Naive B cell (primary cell): Measurements from ENCODE around the gene CDKL2. TPM values are rescaled to one million over a fixed set of nuclear protein-coding genes. Genes with fewer than 3 reads are reported as not detected.
A peak's percentile ranks its signal among the peaks of the same experiment; 100 is the strongest.

Source experiments
- ATAC-seq, 2 donors: fragments of 150-1000 bp; cut with Tn5 transposase; 2 replicates each; pipeline ENCODE4 v1.10.0; 2021; ENCODE audit warnings: low read depth in 2 of 2, mild to moderate bottlenecking in 2 of 2, moderate library complexity in 2 of 2
- DNase-seq: peaks from one replicate; pipeline ENCODE4 v3.0.0; 2022
- H3K27ac Mint-ChIP-seq, 6 donors: one replicate each; pipeline ENCODE4 v1.8.0; 2020 to 2022; ENCODE audit warnings: mild to moderate bottlenecking in 6 of 6, mixed read lengths in 6 of 6, moderate library complexity in 5 of 6, inconsistent platforms in 2 of 6
- H3K27me3 Mint-ChIP-seq, 3 donors: one replicate each; pipeline ENCODE4 v1.8.0; 2021 to 2022; ENCODE audit warnings: mixed read lengths in 3 of 3, mild to moderate bottlenecking in 1 of 3
- H3K36me3 Mint-ChIP-seq, 2 donors: one replicate each; pipeline ENCODE4 v1.8.0; 2020 to 2022; ENCODE audit warnings: mixed read lengths in 2 of 2, inconsistent platforms in 1 of 2, mild to moderate bottlenecking in 1 of 2
- H3K4me1 Mint-ChIP-seq, 3 donors: one replicate each; pipeline ENCODE4 v1.8.0; 2020 to 2022; ENCODE audit warnings: mixed read lengths in 3 of 3, inconsistent platforms in 1 of 3, mild to moderate bottlenecking in 1 of 3, moderate library complexity in 1 of 3
- H3K4me3 Mint-ChIP-seq, 8 donors: one replicate each; pipeline ENCODE4 v1.8.0; 2020 to 2022; ENCODE audit warnings: mild to moderate bottlenecking in 8 of 8, mixed read lengths in 8 of 8, moderate library complexity in 8 of 8, inconsistent platforms in 2 of 8
- H3K9me3 Mint-ChIP-seq, 7 donors: one replicate each; pipeline ENCODE4 v1.8.0; 2020 to 2022; ENCODE audit warnings: mixed read lengths in 7 of 7, mild to moderate bottlenecking in 5 of 7, inconsistent platforms in 2 of 7, moderate library complexity in 1 of 7
- polyA plus RNA-seq, 6 donors: library from polyadenylated mRNA; unstranded; fragments of 300-500 nt; fragmentation: Illumina TruSeq; gene quantifications; one replicate each; pipeline ENCODE4 v1.2.3, GENCODE V29; 2021; ENCODE audit warnings: low read depth in 6 of 6

Gene CDKL2
- polyA plus RNA-seq, 6 donors from 2014 or later, result not detected

DNA sequence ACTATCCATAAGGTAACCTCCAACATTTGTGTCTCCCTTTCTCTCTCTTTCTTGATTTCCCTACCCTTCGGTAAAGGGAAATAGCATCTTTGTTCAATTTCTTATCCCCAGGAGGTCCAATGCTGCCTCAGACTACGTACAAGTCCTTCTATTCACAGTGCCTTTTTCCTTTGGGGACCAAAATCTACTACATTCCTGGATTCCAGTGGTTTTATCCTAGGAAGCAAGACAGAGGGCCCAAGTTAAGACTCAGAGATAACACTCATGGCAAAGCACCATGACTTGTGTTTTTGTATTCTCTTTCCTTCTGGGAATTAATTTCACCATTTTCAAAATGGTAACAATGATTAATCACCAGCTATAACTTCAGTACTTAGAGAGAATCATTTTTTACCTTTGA, 32.3 kb upstream of the CDKL2 start:
- DNase-seq, result no peak
- Mint-ChIP-seq H3K4me1 (peaks cover 14 to 25% (median 19%) of the 10 kb centered on the region in 3 donors), H3K4me3 (no peak overlapping the region), H3K27ac (peak overlapping the region in 1 of 6 donors; percentile 10), H3K27me3 (no peaks in the 10 kb centered on the region), H3K9me3 (no peaks in the 10 kb centered on the region), H3K36me3 (peaks cover 7 to 11% of the 10 kb centered on the region in 2 donors)
- no peak for ATAC-seq

DNA sequence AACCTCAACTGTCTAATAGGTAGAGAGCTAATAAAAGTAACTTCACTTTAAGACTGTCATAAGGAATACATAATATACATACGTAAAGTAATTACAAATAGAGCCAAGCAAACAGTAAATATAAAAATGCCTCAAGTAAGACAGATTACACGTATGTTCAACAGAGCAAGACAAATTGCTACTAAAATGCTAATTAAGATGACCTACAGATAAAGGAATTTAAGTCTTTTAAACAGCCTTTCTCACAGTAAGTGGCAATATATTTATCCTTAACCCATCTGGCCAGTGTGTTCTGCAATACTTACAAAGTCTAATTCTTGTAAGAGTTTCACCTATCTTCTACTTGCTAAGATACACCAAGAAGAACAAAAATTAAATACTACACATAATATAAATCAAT, 30.2 kb upstream of the CDKL2 start:
- Mint-ChIP-seq H3K36me3 (peaks cover 11% of the 10 kb centered on the region in 2 donors), H3K27me3 (no peaks in the 10 kb centered on the region), H3K4me1 (peaks cover 5 to 10% (median 8%) of the 10 kb centered on the region in 3 donors), H3K4me3 (no peak overlapping the region), H3K27ac (peak overlapping the region in 1 of 6 donors; percentile 55), H3K9me3 (no peaks in the 10 kb centered on the region)
- ATAC-seq, result no peak
- no peak for DNase-seq

DNA sequence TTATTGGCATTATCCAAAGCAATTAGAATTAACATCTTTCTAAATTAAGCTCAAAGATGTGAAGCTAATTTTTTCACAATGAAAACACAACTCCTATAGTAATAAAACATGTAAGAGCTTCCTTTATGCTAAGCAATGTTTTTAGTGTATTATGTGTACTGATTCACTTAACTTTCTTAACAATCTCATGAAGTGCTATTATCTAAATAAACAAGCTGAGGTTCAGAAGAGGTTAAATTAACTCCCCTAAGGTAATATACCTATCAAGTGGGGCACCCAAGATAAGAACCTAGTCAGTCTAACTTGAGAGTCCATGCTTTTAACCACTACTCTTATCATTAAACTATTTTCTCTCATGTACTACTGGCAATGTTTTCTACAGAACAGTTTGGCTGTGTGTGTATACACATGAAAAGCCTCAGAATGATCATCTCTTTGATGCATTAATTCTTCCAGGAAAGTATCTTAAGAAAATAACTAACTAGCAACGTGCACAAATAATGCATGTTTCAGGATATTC, 29.2 kb upstream of the CDKL2 start:
- Mint-ChIP-seq H3K9me3 (no peaks in the 10 kb centered on the region), H3K4me1 (peaks cover 0 to 10% (median 2%) of the 10 kb centered on the region in 3 donors), H3K27ac (peak overlapping the region in 1 of 6 donors; percentile 38), H3K27me3 (no peaks in the 10 kb centered on the region), H3K36me3 (peaks cover 18% of the 10 kb centered on the region in 2 donors), H3K4me3 (no peak overlapping the region)
- DNase-seq, result no peak
- no peak for ATAC-seq

DNA sequence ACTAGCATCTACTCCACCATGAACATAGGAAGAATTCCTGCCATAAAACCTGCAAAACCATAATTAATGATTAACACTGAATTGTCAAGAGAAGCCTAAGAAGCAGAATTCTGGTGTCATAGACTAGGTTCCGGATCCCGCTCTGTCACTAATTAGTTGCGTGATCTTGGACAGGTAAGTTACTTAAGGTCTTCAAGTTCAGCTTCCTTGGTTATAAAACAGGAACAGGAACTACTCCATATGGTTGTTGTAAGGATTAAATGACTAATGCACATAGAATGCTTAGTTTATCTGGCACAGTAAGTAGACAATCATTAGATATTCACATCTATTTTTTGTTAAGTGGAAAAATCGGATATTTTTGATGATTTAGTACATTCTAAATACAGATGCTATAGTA, 28.5 kb upstream of the CDKL2 start:
- Mint-ChIP-seq H3K27ac (peak overlapping the region in 1 of 6 donors; percentile 14), H3K9me3 (no peaks in the 10 kb centered on the region), H3K36me3 (peaks cover 23 to 24% of the 10 kb centered on the region in 2 donors), H3K4me1 (peaks cover 0 to 10% (median 2%) of the 10 kb centered on the region in 3 donors), H3K27me3 (no peaks in the 10 kb centered on the region), H3K4me3 (no peak overlapping the region)
- ATAC-seq (no peak), DNase-seq (no peak)

DNA sequence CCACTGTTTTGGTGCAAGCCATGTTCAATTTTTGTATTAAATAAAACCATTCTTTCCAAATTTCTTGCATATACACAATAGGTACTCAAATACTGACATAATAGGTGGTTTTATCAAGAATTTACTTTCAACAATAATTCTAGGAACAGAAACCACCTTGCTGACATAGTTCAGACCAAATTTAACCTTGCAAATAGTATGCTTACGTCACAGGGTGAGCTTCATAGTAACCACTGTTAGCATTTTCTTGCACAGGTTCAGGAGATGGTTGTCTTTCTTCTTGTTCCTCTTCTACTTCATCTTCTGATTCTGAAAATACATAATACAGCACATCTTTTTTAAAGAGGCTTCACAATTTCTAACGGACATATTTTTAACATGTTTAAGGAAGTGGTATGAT, 25.2 kb upstream of the CDKL2 start:
- no peaks in the 10 kb centered on the region for H3K27me3 Mint-ChIP-seq
- H3K27ac Mint-ChIP-seq, result peak overlapping the region in 2 of 6 donors; percentile 41 to 66
- H3K4me1 Mint-ChIP-seq, result peaks cover 0 to 6% (median 0%) of the 10 kb centered on the region in 3 donors
- ATAC-seq, result peak; percentile 48 to 84
- no peak overlapping the region for H3K4me3 Mint-ChIP-seq
- H3K9me3 Mint-ChIP-seq, result no peaks in the 10 kb centered on the region
- DNase-seq, result no peak
- H3K36me3 Mint-ChIP-seq, result peaks cover 23 to 24% of the 10 kb centered on the region in 2 donors

DNA sequence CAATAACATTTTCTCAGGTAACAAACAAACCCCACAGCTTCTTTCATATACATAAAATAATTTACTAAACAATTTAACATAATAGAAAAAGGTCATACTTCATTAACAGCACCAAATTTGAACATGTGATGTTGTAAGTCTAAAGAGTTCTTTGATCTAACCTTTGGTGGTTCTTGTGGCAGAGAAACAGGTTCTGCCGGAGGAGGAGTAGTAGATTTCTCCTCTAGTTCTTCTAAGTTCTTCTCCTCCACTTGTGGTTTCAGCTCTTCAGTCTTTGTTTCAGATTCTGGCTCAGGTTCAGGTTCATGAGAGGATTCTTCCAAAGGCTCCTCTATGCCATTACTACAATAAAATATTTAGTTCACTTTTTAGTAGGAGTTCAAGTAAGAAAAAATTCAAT, 24.6 kb upstream of the CDKL2 start:
- H3K36me3 Mint-ChIP-seq, result peaks cover 23 to 24% of the 10 kb centered on the region in 2 donors
- H3K9me3 Mint-ChIP-seq, result no peaks in the 10 kb centered on the region
- DNase-seq (no peak), ATAC-seq (no peak)
- no peaks in the 10 kb centered on the region for H3K27me3 Mint-ChIP-seq
- H3K27ac Mint-ChIP-seq, result peak overlapping the region in 2 of 6 donors; percentile 66
- H3K4me1 Mint-ChIP-seq, result peaks cover 0 to 6% (median 0%) of the 10 kb centered on the region in 3 donors
- H3K4me3 Mint-ChIP-seq, result no peak overlapping the region

DNA sequence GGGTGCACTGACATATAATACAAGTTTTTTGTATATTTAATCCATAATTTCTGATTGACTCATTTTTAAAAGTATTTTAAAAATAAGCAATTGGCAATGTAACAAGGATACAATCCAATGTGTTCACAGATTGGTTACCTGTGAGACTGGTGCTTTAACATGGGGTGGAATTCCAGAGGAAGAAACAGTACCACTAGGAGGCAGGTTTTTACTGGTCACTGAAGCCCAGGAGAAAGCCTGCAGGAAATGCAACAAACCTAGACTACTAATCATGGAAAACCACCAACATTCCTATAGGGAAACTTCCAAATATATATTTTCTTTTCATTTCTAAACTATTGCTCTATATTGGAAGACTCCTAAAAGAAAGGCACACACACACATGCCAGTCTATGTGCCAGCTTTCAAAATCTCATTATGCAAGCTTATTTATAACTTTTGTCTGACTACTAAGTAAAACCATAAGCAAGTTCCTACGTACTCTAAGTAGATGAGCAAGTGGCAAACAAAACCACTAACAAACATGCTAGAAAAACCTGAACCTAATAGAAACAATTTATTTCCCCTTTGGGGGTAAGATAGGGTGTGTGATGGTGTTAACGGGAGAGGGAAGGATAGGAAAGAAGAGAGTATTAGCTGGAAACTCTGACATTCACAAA, 23.6 kb upstream of the CDKL2 start:
- ATAC-seq, result no peak
- peak overlapping the region in 2 of 6 donors; percentile 66 to 92 for H3K27ac Mint-ChIP-seq
- H3K27me3 Mint-ChIP-seq, result no peaks in the 10 kb centered on the region
- H3K4me3 Mint-ChIP-seq, result no peak overlapping the region
- H3K36me3 Mint-ChIP-seq, result peaks cover 21 to 24% of the 10 kb centered on the region in 2 donors
- H3K4me1 Mint-ChIP-seq, result peaks cover 0 to 6% (median 0%) of the 10 kb centered on the region in 3 donors
- no peaks in the 10 kb centered on the region for H3K9me3 Mint-ChIP-seq
- no peak for DNase-seq

DNA sequence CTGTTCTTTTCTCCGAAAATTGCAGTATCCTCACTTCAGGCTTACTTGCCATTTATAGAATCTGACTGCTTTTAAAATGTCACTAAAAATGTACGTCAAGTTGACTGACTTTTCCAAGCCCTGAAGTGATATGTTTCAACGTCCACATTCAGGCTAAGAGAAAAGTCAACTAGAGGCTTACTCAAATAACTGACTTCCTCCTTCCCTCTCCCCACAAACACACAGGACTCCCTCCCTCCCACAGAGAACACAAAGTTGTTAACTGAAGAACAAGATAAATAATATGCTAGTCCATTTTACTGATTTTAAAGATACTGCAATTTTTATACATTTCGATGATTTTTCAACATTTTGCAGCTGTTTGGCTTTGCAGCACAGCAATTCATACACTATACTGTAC, 13.8 kb upstream of the CDKL2 start:
- peaks cover 13 to 24% of the 10 kb centered on the region in 2 donors for H3K36me3 Mint-ChIP-seq

DNA sequence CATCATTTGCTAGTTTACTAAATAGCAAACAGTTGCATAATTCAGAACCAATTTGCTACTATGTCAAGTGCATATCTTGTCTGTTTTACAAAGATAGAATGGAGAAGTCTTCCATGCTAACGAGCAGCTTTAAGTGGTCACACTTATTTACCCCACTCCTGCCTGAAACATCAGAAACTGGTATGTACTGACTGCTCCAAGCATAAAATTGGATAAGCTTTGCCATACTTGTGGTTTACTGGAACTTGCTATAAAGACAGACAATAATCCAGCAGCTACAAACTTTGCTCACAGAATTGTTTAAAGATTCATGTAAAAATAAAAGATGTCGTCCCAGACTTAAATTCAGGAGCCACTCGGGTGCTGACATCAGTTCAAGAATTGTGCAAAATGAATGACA, 13.3 kb upstream of the CDKL2 start:
- Mint-ChIP-seq H3K4me1 (peaks cover 0 to 5% (median 0%) of the 10 kb centered on the region in 3 donors), H3K27me3 (no peaks in the 10 kb centered on the region), H3K9me3 (no peaks in the 10 kb centered on the region), H3K36me3 (peaks cover 13 to 24% of the 10 kb centered on the region in 2 donors), H3K27ac (peak overlapping the region in 1 of 6 donors; percentile 68), H3K4me3 (no peak overlapping the region)
- DNase-seq (no peak), ATAC-seq (no peak)

More for the DNA sequence above, 13.8 kb upstream of the CDKL2 start:
- no peaks in the 10 kb centered on the region for H3K9me3 Mint-ChIP-seq
- no peak overlapping the region for H3K4me3 Mint-ChIP-seq
- H3K27ac Mint-ChIP-seq, result peak overlapping the region in 3 of 6 donors; percentile 10 to 68 (median 26)
- H3K27me3 Mint-ChIP-seq, result no peaks in the 10 kb centered on the region
- no peak for DNase-seq
- no peak for ATAC-seq
- H3K4me1 Mint-ChIP-seq, result peaks cover 0 to 1% (median 0%) of the 10 kb centered on the region in 3 donors

DNA sequence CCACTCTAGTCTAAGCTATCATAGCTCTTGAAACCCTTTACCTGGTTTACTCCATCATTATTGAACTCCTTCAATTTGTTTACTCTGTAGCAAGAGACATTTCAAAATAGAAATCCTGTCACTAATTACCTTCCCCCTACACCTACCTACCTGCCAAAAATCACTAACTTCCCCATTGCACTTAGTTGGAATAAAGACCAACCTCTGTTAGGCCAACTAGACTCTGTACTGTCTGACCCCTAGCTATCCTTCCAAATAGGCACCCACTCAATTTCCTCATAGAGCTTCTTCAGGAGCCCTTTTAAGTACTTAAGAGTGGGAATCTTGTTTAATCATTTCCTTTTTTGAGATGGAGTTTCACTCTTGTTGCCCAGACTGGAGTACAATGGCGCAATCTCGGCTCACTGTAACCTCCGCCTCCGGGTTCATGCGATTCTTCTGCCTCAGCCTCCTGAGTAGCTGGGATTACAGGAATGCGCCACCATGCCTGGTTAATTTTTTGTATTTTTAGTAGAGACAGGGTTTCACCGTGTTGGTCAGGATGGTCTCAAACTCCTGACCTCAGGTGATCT, 8.9 kb upstream of the CDKL2 start:
- H3K4me3 Mint-ChIP-seq, result no peak overlapping the region
- H3K4me1 Mint-ChIP-seq, result peaks cover 0 to 5% (median 0%) of the 10 kb centered on the region in 3 donors
- DNase-seq (no peak), ATAC-seq (no peak)
- H3K36me3 Mint-ChIP-seq, result peaks cover 1 to 2% of the 10 kb centered on the region in 2 donors
- H3K27me3 Mint-ChIP-seq, result no peaks in the 10 kb centered on the region
- no peaks in the 10 kb centered on the region for H3K9me3 Mint-ChIP-seq
- peak overlapping the region in 1 of 6 donors; percentile 79 for H3K27ac Mint-ChIP-seq

DNA sequence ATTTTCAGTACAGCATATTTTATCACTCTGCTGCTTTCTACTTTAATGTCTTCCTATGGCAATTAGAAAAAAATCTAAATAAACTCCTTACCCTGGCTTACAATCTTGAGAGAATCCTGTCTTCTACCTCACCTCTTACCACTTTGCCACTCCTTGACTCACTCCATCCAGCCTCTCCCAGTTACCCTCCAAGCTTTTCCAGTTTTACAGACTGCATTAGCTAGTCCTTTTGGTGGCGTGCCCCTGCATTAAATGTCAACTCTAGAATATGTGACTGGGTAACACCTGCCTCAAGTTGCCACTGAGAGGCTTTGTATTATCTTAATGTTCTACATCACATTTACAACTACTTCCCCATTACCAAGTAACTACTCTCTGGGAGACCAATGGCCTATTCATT, 7.5 kb upstream of the CDKL2 start:
- ATAC-seq (no peak), DNase-seq (no peak)
- H3K36me3 Mint-ChIP-seq, result no peaks in the 10 kb centered on the region
- H3K4me3 Mint-ChIP-seq, result no peak overlapping the region
- H3K4me1 Mint-ChIP-seq, result peaks cover 0 to 5% (median 0%) of the 10 kb centered on the region in 3 donors
- no peaks in the 10 kb centered on the region for H3K27me3 Mint-ChIP-seq
- H3K27ac Mint-ChIP-seq, result peak overlapping the region in 1 of 6 donors; percentile 8
- no peaks in the 10 kb centered on the region for H3K9me3 Mint-ChIP-seq

DNA sequence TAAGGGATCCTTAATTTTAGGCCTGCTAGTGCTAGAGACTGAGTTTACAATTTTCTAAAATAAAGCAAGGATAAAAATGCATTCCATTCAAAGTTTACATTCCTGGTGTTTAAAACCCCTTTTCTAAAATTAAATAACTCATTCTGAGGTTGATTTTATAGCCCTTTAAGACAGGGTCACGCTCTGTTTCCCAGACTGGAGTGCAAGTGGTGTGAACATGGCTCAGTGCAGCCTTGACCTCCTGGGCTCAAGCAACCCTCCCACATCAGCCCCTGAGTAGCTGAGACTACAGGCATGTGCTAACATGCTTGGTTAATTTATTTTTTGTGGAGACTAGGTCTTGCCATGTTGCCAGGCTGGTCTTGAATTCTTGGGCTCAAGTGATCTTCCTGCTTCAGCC, 6.8 kb upstream of the CDKL2 start:
- Mint-ChIP-seq H3K27me3 (no peaks in the 10 kb centered on the region), H3K36me3 (no peaks in the 10 kb centered on the region), H3K9me3 (no peaks in the 10 kb centered on the region), H3K4me1 (peaks cover 0 to 5% (median 0%) of the 10 kb centered on the region in 3 donors), H3K27ac (no peak overlapping the region), H3K4me3 (no peak overlapping the region)
- no peak for DNase-seq
- ATAC-seq, result no peak

DNA sequence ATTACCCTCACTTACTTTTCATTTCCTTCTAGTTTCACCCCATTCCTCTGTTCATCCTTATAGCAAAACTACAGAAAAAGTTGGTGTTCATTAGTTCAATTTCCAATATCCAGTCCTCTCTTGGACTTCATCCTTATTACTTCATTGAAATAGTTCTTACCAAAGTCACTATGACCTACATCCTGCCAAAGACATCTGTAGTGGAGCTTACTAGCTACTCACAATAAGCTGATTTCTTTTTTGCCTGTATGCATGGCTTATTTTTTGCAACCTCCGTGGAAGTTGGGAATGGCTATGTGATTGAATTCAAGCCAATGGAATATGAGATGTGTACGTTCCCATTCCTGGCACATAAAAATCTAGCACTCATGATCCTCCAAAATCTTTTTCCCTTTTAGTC, 4.6 kb upstream of the CDKL2 start:
- H3K36me3 Mint-ChIP-seq, result no peaks in the 10 kb centered on the region
- no peak overlapping the region for H3K4me3 Mint-ChIP-seq
- ATAC-seq (no peak), DNase-seq (no peak)
- H3K27me3 Mint-ChIP-seq, result no peaks in the 10 kb centered on the region
- peak overlapping the region in 1 of 6 donors; percentile 45 for H3K27ac Mint-ChIP-seq
- H3K4me1 Mint-ChIP-seq, result peaks cover 6 to 12% (median 10%) of the 10 kb centered on the region in 3 donors
- H3K9me3 Mint-ChIP-seq, result no peaks in the 10 kb centered on the region

DNA sequence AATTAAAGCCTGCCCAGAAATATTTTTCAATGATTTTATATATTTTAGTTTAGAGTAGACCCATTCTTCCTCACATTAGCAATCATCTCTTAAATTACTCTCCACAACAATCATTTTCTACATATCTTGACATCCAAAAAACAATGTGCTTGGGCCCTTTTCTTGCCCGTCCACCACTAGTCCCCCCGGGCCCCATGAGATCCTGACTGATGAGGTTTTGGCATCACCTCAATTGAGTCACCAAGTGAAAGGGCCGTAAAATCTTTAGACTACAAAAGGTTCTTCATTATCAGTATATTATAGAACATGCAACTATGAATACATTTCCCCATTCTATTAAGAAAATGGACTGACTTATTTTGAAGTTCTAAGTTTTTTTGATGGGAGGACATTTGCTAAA, 4.0 kb upstream of the CDKL2 start:
- Mint-ChIP-seq H3K9me3 (no peaks in the 10 kb centered on the region), H3K36me3 (no peaks in the 10 kb centered on the region), H3K27ac (no peak overlapping the region), H3K4me1 (peaks cover 6 to 12% (median 11%) of the 10 kb centered on the region in 3 donors), H3K4me3 (no peak overlapping the region), H3K27me3 (no peaks in the 10 kb centered on the region)
- ATAC-seq (no peak), DNase-seq (no peak)
